Activated T-cell treated with anti-CD3 and anti-CD28 coated beads, Interleukin-2, amount 50 U/mL, for 4 hours (primary cell): Measurements from ENCODE around the gene FOXP4. TPM values are rescaled to one million over a fixed set of nuclear protein-coding genes. Genes with fewer than 3 reads are reported as not detected.

Experiments used
- ATAC-seq, 2 donors: fragments of 200-7000 bp; cut with Tn5 transposase; one replicate each; pipeline ENCODE4 v1.10.0; 2021
- DNase-seq: peaks from one replicate; pipeline ENCODE4 v3.0.0-alpha.2; 2020
- H3K27me3 Mint-ChIP-seq: one replicate; pipeline ENCODE4 v1.8.0; 2021; ENCODE audit warnings: low read depth, mixed read lengths
- H3K36me3 Mint-ChIP-seq: one replicate; pipeline ENCODE4 v1.8.0; 2022; ENCODE audit warnings: mixed read lengths; ENCODE audit not compliant: insufficient read depth
- H3K4me1 Mint-ChIP-seq: one replicate; pipeline ENCODE4 v1.8.0; 2021; ENCODE audit warnings: low read depth, mixed read lengths
- H3K4me3 Mint-ChIP-seq: one replicate; pipeline ENCODE4 v1.8.0; 2021; ENCODE audit warnings: mild to moderate bottlenecking, moderate library complexity, mixed read lengths
- H3K9me3 Mint-ChIP-seq: one replicate; pipeline ENCODE4 v1.8.0; 2021; ENCODE audit warnings: mixed read lengths
- total RNA-seq, 3 donors: library from RNA; stranded (reverse); gene quantifications; one replicate each; pipeline ENCODE4 v1.2.1, GENCODE V29; 2021

Gene FOXP4
- total RNA-seq, 3 donors from 2014 or later: 23.0 to 38.6 (median 28.2) TPM

GRCh38 chr6:41596807-41597206 lies 50.6 kb downstream of the FOXP4 start:
- ATAC-seq (no peak), DNase-seq (no peak)
- H3K9me3 Mint-ChIP-seq: no peaks in the 10 kb centered on the region
- H3K36me3 Mint-ChIP-seq: peaks cover 13% of the 10 kb centered on the region
- no peaks in the 10 kb centered on the region for H3K27me3 Mint-ChIP-seq
- H3K4me3 Mint-ChIP-seq: no peak overlapping the region
- no peaks in the 10 kb centered on the region for H3K4me1 Mint-ChIP-seq

- no peak for DNase-seq
- Mint-ChIP-seq H3K4me3 (no peak overlapping the region), H3K4me1 (no peaks in the 10 kb centered on the region), H3K36me3 (peaks cover 13% of the 10 kb centered on the region), H3K9me3 (no peaks in the 10 kb centered on the region), H3K27me3 (no peaks in the 10 kb centered on the region)
- no peak for ATAC-seq
Observed at GRCh38 chr6:41597246-41598000, 51.2 kb downstream of the FOXP4 start.

GRCh38 chr6:41598670-41599014 lies 52.5 kb downstream of the FOXP4 start:
- Mint-ChIP-seq H3K27me3 (no peaks in the 10 kb centered on the region), H3K4me1 (peaks cover 3% of the 10 kb centered on the region), H3K36me3 (peaks cover 7% of the 10 kb centered on the region), H3K9me3 (no peaks in the 10 kb centered on the region), H3K4me3 (no peak overlapping the region)
- no peak for DNase-seq
- no peak for ATAC-seq

- Mint-ChIP-seq H3K36me3 (peaks cover 7% of the 10 kb centered on the region), H3K4me1 (peaks cover 3% of the 10 kb centered on the region), H3K4me3 (no peak overlapping the region), H3K9me3 (no peaks in the 10 kb centered on the region), H3K27me3 (no peaks in the 10 kb centered on the region)
- DNase-seq (no peak), ATAC-seq (no peak)
Observed at GRCh38 chr6:41599015-41599851, 53.1 kb downstream of the FOXP4 start.

- peaks cover 7% of the 10 kb centered on the region for H3K36me3 Mint-ChIP-seq
- no peaks in the 10 kb centered on the region for H3K27me3 Mint-ChIP-seq
- ATAC-seq (no peak), DNase-seq (no peak)
- H3K4me1 Mint-ChIP-seq: peaks cover 3% of the 10 kb centered on the region
- no peaks in the 10 kb centered on the region for H3K9me3 Mint-ChIP-seq
- no peak overlapping the region for H3K4me3 Mint-ChIP-seq
Observed at GRCh38 chr6:41599852-41600445, 53.8 kb downstream of the FOXP4 start.

- DNase-seq: no peak
- Mint-ChIP-seq H3K4me3 (no peak overlapping the region), H3K9me3 (no peaks in the 10 kb centered on the region), H3K4me1 (peaks cover 3% of the 10 kb centered on the region), H3K27me3 (no peaks in the 10 kb centered on the region), H3K36me3 (peaks cover 7% of the 10 kb centered on the region)
- no peak for ATAC-seq
Observed at GRCh38 chr6:41600499-41601247, 54.5 kb downstream of the FOXP4 start.

- peaks cover 3% of the 10 kb centered on the region for H3K4me1 Mint-ChIP-seq
- H3K9me3 Mint-ChIP-seq: no peaks in the 10 kb centered on the region
- H3K27me3 Mint-ChIP-seq: no peaks in the 10 kb centered on the region
- DNase-seq (no peak), ATAC-seq (no peak)
- H3K4me3 Mint-ChIP-seq: no peak overlapping the region
- peaks cover 7% of the 10 kb centered on the region for H3K36me3 Mint-ChIP-seq
Observed at GRCh38 chr6:41601248-41601549, 55.0 kb downstream of the FOXP4 start.

GRCh38 chr6:41602422-41602743 lies 56.2 kb downstream of the FOXP4 start:
- H3K9me3 Mint-ChIP-seq: no peaks in the 10 kb centered on the region
- H3K4me1 Mint-ChIP-seq: peaks cover 3% of the 10 kb centered on the region
- ATAC-seq (no peak), DNase-seq (no peak)
- H3K4me3 Mint-ChIP-seq: no peak overlapping the region
- H3K27me3 Mint-ChIP-seq: no peaks in the 10 kb centered on the region
- H3K36me3 Mint-ChIP-seq: no peaks in the 10 kb centered on the region

GRCh38 chr6:41602864-41603608 lies 56.9 kb downstream of the FOXP4 start:
- ATAC-seq (peak; percentile 80 to 88), DNase-seq (peak; percentile 63)
- Mint-ChIP-seq H3K36me3 (no peaks in the 10 kb centered on the region), H3K9me3 (no peaks in the 10 kb centered on the region), H3K4me1 (peaks cover 3% of the 10 kb centered on the region), H3K27me3 (no peaks in the 10 kb centered on the region), H3K4me3 (no peak overlapping the region)

GRCh38 chr6:41604006-41604405 lies 57.8 kb downstream of the FOXP4 start:
- H3K4me3 Mint-ChIP-seq: no peak overlapping the region

GRCh38 chr6:41605649-41606048 lies 59.5 kb downstream of the FOXP4 start:
- no peak for DNase-seq
- Mint-ChIP-seq H3K4me3 (no peak overlapping the region), H3K4me1 (peaks cover 3% of the 10 kb centered on the region), H3K27me3 (peaks cover 3% of the 10 kb centered on the region), H3K9me3 (no peaks in the 10 kb centered on the region), H3K36me3 (no peaks in the 10 kb centered on the region)
- ATAC-seq: no peak

More at GRCh38 chr6:41604006-41604405, 57.8 kb downstream of the FOXP4 start:
- Mint-ChIP-seq H3K27me3 (no peaks in the 10 kb centered on the region), H3K9me3 (no peaks in the 10 kb centered on the region), H3K4me1 (peaks cover 3% of the 10 kb centered on the region), H3K36me3 (no peaks in the 10 kb centered on the region)
- DNase-seq (no peak), ATAC-seq (no peak)

GRCh38 chr6:41607036-41607435 lies 60.9 kb downstream of the FOXP4 start:
- no peak for ATAC-seq
- peaks cover 3% of the 10 kb centered on the region for H3K27me3 Mint-ChIP-seq
- H3K4me3 Mint-ChIP-seq: no peak overlapping the region
- no peak for DNase-seq
- no peaks in the 10 kb centered on the region for H3K36me3 Mint-ChIP-seq
- H3K4me1 Mint-ChIP-seq: peaks cover 3% of the 10 kb centered on the region
- H3K9me3 Mint-ChIP-seq: no peaks in the 10 kb centered on the region

GRCh38 chr6:41607736-41608135 lies 61.6 kb downstream of the FOXP4 start:
- DNase-seq: no peak
- peaks cover 4% of the 10 kb centered on the region for H3K9me3 Mint-ChIP-seq
- H3K4me3 Mint-ChIP-seq: no peak overlapping the region
- no peaks in the 10 kb centered on the region for H3K36me3 Mint-ChIP-seq
- H3K4me1 Mint-ChIP-seq: peaks cover 3% of the 10 kb centered on the region
- H3K27me3 Mint-ChIP-seq: peaks cover 3% of the 10 kb centered on the region
- ATAC-seq: no peak
